GM18526 (cell line): ENCODE measurements around the gene AMN.
A peak's percentile ranks its signal among the peaks of the same experiment; 100 is the strongest.

Experiments used
- POLR2A ChIP-seq: IDR thresholded peaks from 3 replicates; pipeline ENCODE4 v1.6.1; 2011; ENCODE audit not compliant: insufficient read length; ENCODE audit errors: extremely low read depth

The AMN gene

DNA sequence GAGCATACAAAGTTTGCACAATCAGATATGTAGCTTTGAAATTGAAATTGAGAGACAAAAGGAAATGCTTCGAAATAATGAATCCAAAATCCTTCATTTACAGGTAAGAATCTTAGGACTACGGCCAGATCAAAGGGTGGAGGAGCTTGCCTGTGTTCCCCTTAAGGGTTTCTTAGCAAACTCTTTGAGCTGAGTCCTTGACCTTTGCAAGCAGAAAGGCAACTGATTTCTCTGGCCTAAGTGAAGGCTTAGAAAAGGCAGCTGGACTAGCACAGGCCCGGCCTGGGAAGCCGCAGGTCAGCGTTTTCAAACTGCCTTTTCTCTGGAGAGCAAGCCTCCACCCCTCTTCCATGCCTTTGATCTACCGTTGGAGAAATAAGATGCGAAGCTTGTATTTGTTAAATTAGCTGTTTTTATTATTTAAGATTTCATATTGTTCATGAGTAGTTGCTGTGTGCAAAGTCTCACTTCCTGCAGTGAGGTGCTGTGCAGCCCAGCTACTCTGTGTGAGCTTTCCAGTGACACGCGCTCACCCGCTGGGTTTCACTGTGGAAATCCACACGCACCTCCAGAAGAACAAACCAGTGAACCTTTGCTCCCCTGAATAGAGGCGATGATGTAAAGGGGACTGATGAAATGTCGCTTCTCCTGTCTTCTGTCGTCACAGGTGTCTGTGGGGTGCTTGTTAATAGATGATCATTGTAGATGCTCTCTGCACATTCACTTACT lies 25.0 kb upstream of the AMN start:
- no peak for TF ChIP-seq POLR2A

DNA sequence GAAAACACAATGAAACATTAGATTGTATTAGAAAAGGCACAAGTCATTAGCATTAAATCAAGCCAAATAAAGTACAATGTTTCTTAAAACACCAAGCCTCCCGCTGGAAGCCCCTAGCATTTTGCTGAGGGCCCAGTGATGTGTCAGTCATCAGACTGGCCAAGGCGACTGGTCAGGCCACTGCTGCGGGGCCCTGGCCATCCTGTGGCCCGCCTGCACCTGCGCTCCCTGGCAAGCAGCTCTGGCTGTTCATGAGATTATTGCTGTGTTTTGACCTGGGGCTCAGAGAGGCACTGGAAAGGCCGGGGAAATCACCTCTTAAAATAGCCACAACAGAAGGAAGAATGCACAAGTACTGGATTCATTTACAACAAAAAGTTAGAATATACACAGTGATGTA lies 24.2 kb upstream of the AMN start:
- TF ChIP-seq POLR2A, result no peak

DNA sequence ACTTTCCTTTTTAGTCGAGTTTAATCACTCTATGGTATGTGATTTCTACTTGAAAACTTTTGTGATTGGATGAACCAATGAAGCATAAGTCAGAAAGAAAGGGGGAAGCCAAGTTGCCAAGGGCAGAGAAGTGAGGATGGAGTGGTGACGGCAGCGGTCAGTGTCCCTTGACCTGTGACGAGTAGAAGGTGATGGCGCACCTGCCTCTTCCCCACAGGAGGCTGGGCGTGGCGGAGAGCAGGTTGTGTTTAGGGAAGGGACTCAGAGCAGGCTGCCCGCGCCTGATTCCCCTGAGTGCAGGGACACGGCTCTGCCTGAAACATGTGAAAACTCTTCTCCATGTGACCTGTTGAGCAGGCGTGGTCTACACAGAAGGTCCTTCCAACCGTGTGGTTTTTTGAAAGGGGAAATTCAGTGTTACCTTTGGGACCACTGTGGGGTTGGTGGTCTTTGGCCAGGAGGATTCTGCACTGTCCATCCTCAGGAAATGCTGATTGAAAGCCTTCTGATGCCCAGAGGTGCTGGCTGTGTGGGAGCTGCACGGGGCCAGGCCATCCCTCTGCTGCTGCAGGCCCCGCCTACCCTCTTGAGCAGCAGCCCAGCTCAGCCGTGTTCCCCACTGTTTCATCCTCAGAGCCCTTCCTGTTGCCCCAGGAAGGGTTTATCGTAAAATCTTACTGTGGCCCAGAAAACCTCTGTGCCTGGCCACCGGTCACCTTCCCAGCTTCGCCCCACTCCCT lies 23.5 kb upstream of the AMN start:
- no peak for TF ChIP-seq POLR2A

DNA sequence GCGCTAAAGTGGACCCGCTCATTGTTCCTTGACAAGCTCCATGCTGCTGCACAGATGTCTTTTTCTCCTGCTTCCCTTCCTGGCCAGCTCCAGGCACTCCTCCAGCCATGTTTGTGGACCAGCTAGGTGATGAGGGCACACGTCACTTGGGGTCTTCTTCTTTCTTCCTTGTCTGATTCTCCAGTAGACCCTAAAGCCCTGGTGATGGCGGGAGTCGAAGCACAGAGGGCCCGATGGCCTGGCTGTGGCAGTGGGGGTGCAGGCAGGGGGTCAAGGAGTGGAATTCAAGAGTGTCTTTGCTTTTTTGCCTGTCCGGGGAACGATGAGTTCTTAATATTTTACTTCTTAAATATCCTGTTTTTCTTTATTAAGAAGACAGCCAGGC lies 23.0 kb upstream of the AMN start:
- TF ChIP-seq POLR2A, result no peak

DNA sequence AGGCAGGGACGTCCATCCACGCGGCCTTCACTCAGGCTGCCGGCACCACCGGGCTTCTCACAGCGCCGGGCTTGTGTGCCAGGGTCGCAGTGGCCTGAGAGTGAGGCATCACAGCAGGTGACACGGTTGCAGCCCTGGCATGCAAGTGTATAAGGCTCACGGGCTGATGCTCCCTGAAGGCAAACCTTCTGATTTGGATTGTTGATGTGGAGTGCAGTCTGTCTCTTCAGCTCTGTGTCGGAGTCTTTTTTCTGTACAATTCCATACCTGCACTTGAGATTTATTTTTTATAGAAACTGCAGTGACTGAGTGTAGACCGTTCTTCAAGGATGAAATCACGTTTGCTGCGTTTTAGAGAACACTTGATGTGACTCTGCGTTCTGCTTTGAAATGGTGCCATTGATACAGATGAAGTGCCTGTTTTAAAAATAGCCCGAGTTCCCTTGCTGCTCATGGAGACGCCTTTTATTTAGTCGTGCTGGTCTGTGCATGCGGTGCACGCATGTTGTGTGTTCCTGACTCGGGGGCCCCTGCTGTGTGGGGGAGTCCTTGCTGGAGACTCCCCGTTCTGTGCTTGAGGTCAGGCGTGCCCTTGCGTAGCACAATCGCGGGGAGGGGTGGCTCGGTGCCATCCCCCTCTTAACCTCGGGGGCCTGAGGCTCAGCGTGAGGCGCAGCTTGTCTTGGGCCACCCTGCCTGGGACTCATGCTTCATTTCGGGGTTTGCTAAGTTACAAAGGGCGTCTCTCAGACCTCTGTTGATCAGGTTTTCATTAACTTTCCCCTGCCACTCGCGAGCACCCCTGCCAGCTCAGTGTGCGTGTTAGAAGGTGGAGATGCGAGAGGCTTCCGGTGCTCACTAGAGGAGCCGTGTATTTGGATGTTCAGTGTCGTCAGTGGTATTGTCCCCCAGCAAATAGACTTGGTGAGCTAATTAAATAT lies 21.6 kb upstream of the AMN start:
- peak; percentile 34 for TF ChIP-seq POLR2A

DNA sequence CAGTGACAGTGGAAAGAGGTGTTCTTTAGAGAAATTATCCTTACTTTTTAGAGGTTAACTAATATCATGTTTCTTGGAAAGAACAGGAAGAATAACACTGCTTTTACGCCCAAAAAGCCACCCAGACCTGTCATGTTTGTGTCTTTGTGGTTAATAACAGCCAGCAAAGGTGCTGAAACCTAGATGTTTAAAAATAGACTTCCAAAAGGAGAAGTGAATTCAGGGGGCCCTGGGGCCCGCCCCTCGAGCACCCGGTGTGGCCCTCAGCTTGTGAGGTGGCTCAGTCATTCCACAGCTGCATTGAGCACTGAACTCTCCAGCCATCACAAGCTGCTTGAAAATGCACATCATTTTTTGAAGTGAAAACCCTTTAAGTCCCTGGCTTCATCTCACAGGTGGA lies 20.8 kb upstream of the AMN start:
- TF ChIP-seq POLR2A, result peak; percentile 58

DNA sequence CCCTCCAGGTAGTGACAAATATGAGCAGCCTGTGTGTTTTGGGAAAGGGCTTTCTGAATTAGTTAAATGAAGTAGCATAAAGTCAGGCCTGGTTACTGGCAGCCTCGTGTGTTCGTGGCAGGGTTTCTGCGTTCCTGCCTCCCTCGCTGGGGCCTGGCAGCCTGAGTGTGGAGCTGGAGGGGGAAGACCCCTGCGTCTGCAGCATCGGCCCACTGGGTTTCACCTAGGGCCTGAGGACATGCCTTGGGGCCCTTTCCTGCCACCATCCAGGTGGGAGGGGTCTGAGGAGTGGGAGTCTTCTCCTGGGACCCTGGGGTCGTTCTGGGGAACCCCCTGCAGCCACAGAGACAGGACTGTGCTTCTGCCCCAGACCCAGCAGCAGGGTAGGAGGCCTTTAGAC lies 20.4 kb upstream of the AMN start:
- TF ChIP-seq POLR2A, result no peak

DNA sequence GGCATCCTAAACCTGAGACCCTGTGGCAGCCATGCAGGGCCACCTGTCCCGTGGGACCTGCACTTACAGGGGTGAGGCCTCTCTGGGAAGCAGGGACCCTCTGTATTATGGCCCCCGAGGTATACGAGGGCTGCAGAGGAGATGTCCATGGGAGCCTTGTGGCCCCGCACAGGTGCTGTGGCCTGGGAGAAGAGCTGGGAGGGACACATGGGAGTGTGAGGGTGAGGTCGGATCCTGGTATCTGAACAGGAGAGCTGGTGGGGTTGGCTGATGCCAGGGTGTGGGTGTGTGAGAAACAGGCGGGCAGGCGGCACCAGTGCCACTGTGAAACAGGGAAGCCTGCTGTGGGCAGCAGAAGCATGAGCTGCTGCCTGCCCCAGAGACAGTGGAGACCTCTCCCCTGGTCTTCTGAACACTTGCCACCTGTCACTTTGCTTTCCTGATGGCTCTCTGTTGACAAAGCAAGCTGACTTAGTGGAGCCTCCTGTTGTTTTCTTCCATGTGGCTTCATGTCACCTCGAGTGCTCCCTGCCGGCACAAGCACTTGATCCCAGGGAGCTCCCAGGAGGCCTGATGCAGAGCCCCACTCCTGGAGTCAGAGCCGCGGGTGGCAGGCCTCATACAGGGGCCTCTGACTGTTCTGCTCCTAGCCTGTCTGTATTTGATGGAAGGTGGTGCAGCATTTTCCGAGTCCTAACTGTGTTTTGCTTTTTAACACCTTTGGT lies 19.8 kb upstream of the AMN start:
- no peak for TF ChIP-seq POLR2A

DNA sequence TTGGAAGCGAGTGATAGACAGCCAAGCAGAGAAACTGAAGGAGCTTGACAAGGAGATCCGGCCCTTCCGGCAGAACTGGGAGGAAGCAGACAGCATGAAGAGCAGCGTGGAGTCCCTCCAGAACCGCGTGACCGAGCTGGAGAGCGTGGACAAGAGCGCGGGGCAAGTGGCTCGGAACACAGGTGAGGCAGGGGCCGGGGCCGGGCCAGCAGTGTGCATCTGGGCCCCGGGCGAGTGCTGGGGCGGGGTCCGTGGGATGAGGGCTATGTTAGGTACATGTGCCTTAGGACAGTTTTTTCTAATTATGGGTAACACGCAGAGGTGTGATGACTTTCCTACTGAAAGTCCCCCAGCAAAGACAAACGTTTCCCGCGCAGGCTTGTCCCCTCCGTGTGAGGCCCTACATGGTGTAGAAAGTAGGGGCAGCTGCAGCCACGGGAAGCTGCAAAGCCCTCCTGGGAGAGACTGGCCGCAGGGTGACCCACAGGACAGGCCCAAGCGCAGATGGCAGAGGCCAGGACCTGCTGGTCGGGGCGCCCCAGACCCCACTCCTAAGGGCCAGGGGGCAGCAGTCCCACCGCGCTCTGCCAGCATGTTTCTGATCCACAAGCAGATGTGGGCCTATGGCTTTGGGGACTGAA lies 19.1 kb upstream of the AMN start:
- no peak for TF ChIP-seq POLR2A

DNA sequence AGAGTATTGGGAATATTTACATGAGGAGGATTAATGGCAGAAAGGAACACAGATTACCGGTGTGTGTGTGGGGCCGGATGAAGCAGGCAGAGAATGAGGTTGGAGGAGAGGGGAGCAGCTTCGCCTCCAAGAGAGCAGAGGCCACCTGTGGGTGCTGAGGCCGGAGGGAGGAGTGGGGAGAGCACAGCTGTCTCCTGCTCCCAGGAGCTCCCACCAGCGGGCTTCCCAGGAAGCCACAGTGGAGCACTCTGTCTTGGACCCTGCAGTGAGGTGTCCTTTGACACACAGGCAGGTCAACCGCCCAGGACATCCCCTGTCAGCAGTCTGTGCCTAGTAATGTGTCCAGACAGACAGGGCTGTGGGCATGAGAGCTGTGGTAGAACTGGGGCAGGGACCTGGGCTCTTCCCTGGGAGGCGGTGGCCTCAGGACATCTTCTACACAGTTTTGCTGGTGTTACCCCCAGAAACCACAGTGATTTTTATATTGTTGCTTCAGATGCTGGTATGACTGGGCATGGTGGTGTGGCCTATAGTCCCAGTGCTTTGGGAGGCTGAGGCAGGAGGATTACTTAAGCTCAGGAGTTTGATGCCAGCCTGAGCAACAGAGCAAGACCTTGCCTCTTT lies 18.5 kb upstream of the AMN start:
- TF ChIP-seq POLR2A, result no peak

DNA sequence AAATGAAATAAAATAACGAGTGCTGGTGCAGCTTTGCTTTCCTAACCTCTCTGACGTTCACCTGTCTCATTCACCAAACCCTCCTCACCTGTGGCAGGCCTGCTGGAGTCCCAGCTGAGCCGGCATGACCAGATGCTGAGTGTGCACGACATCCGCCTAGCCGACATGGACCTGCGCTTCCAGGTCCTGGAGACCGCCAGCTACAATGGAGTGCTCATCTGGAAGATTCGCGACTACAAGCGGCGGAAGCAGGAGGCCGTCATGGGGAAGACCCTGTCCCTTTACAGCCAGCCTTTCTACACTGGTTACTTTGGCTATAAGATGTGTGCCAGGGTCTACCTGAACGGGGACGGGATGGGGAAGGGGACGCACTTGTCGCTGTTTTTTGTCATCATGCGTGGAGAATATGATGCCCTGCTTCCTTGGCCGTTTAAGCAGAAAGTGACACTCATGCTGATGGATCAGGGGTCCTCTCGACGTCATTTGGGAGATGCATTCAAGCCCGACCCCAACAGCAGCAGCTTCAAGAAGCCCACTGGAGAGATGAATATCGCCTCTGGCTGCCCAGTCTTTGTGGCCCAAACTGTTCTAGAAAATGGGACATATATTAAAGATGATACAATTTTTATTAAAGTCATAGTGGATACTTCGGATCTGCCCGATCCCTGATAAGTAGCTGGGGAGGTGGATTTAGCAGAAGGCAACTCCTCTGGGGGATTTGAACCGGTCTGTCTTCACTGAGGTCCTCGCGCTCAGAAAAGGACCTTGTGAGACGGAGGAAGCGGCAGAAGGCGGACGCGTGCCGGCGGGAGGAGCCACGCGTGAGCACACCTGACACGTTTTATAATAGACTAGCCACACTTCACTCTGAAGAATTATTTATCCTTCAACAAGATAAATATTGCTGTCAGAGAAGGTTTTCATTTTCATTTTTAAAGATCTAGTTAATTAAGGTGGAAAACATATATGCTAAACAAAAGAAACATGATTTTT lies 17.1 kb upstream of the AMN start:
- TF ChIP-seq POLR2A, result no peak

DNA sequence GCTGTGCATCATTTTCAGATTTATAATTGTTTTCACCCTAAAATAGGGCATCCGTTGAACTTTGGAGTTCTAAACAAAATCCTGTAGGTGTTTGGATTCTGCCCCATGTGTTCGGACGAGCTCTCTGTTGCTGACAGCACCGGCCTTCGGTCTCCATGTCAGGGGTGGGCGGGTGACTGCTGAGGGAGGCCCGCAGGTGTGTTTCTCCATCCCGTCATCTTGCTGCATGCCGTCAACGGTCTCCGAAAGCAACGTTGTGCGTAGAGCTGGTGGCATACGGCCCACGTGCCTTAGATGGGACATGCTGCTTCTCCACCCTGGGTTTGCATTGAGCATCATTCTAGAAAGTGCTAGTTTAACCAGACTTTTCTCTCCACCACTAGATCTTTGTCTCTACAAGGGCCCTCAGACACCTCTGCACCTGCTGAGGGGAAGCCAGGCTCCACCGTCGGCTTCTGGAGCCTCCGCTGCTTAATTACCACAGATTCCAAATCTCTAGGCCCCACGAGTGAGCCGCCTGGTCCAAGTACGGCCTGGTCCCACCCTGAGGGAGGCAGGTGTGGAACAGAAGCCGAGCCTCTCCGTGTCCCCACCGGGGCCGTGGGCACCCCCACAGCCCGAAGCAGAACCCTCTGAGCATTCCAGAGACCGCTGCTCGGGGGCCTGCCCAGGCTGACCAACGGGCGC lies 15.7 kb upstream of the AMN start:
- no peak for TF ChIP-seq POLR2A
